Stimulated activated CD8-positive, alpha-beta memory T cell treated with anti-CD3 and anti-CD28 coated beads, Interleukin-12 subunit alpha, Interleukin-12 subunit beta, amount 100 ng/mL, for 4 hours (primary cell): ENCODE data around the gene DAD1.
"Not testable (repeated sequence)": the region's sequence is repeated elsewhere in the genome, so short reads cannot be mapped to it uniquely, and the experiment has no call there.

Experiments used
- DNase-seq: peaks from one replicate; pipeline ENCODE4 v3.0.0-alpha.2; 2020; ENCODE audit warnings: low read depth

Gene DAD1

GRCh38 chr14:22567437-22567836 is 21.6 kb downstream of the DAD1 start:
- no peak for DNase-seq

DNA sequence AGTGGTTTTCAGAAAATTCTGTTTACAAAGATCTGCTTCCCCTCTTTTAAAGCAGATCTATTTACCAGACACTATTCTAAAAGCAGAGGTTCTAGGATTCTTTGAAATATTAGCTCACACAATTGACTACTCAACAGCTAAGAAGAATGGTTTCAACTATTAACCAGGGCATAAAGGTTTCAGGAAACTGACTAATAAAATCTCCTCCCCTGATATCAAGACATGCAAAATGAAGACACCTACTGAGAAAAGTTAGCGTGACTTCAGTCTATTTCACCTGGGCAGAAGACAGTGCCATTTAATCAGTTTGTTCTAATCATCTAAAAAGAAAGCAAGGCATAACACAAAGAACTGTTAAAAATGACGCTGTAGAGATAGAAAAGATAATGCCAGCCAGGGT is 22.2 kb downstream of the DAD1 start:
- DNase-seq, result no peak

- DNase-seq, result not testable (repeated sequence)
Observed at GRCh38 chr14:22566266-22566665, 22.8 kb downstream of the DAD1 start.

DNA sequence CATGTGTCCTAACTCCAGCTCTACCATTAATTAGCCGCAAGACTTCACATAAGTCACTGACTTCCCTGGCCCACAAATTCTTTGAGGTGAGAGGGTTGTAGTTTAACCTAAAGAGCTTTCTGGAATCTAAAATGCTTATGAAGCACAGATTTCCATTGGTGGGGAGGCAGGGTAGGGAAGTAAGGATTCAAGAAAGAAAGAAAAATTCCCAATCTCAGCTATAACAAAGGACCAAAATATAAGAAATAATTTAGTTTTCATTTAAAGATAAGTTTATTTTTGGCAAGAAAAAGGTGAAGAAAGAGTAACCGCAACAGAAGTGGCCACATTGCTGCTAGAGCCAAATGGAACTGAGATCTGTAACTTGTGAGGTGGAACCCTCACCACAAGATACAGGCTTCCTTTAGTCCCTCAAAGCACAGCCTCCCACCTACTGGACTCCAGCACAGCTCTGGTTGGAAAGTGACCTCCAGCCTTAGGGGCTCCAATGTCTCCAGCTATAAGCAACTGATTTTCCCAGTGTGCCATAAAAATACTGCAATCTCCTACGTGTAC is 23.6 kb downstream of the DAD1 start:
- DNase-seq, result no peak

GRCh38 chr14:22564463-22564862 is 24.6 kb downstream of the DAD1 start:
- DNase-seq, result no peak

GRCh38 chr14:22563987-22564386 is 25.0 kb downstream of the DAD1 start:
- no peak for DNase-seq

GRCh38 chr14:22561661-22562579 is 27.1 kb downstream of the DAD1 start:
- DNase-seq, result peak; percentile 60

DNA sequence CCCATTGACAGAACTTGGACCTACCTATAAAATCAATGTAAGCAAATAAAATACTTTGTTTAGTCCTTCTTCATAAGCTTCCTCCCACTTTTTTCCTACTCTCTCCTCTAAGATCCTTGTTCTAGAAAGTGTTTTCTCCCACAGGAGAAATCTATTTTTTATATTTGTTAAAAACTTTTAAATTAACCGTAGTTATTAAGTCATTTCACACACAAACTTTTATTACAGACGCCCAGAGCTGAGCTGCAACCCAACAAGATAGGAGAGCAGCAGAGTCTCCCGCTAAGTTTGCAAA is 27.7 kb downstream of the DAD1 start:
- DNase-seq, result no peak

DNA sequence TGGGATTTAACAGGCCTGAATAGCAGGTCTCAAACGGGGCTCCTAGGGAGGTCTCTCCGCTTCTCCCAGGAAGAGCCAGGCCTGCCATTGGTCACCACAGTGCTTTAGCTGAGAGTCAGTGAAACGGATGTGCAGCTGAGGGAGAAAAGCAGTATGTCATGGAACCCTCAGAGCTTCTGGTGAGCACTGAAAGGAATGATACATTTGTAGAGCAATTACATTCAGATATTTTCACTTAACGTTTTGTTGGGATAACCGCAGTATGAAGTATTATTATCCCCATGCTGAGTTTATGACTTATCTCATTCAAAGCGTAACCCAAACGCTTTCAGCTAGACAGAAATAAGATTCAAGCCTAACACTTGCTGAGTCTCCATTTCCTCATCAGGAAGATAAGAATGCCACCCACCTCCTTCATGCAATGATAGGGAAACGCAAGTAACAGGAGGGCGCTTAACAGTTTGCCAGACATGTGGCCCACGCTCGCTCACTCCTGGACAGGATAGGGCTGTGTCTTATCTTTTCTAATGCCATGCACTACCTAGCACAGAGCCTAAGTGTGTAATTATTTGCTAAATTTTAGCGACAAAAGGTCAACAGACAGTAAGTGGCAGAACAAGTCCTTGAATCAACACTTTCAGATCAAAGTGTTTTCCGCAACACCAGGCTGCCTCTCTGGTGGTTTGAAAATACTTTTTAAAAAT is 28.2 kb downstream of the DAD1 start:
- DNase-seq, result no peak

DNA sequence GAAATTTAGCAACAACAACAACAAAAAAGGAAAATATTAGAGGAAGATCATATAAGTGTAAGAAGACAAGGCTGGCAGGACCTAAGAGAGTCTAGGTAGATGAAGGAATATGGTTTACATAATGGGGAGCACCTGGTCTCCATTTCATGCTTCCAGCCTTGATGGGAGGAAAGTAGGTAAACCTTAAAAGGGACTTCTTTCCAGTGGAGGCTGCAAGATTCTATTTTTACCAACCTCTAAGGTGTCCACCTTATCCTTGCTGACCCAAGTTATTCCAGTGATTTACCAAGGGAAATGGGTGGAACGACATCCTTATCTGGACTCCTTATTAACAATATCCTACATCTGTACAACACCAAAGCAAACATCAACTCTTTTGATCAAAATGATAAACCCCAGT is 30.0 kb downstream of the DAD1 start:
- DNase-seq, result no peak

GRCh38 chr14:22558221-22558913 is 30.7 kb downstream of the DAD1 start:
- DNase-seq, result no peak

DNA sequence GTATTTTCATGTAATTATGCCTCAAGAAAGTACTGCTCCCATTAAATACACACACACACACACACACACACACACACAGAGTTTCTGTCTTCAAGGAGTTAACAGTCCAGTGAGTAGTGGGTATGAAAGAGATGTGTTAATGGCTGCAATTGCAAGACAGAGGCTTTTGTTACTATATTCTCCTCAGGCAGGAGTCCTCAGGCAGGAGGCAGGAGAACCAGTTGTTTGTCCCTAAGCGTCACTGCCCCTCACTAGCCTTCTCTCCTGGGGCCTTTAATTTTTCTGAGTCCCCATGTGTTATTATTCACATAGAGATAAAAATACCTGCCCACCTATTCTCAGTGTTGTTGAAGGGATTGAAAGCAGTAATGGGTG is 31.2 kb downstream of the DAD1 start:
- DNase-seq, result no peak

DNA sequence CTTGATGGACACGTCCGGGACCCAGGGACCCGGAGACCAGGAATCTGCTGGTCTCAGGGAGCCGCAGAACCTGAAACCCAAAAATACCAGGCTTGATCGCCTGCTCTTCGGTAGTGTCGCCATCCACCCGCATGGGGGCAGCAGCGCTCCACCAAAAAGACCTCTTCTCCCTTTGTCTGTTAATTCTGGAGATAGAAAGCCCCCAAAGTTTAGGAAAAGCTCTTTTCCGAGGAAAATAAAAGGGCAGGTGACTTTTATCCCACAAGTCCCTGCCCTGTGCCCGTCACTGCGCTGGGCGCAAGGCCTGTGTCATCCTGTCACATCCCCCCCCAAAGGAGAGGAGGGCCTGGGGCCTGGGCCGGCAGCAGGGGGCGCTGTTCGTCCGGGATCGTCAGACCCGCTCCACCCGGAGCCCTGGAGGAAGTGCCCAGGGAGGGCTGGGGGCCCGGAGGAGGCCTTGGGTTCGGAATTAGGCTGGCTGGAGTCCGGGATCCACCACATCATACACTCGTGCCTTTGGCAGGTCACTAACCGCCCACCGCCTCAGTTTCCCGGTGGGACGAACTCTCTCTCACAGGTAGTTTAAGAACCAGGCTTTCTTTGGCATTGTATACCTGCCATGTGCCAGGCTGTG is 31.9 kb downstream of the DAD1 start:
- peak; percentile 82 for DNase-seq

- peak; percentile 91 for DNase-seq
Observed at GRCh38 chr14:22556021-22556989, 32.7 kb downstream of the DAD1 start.

DNA sequence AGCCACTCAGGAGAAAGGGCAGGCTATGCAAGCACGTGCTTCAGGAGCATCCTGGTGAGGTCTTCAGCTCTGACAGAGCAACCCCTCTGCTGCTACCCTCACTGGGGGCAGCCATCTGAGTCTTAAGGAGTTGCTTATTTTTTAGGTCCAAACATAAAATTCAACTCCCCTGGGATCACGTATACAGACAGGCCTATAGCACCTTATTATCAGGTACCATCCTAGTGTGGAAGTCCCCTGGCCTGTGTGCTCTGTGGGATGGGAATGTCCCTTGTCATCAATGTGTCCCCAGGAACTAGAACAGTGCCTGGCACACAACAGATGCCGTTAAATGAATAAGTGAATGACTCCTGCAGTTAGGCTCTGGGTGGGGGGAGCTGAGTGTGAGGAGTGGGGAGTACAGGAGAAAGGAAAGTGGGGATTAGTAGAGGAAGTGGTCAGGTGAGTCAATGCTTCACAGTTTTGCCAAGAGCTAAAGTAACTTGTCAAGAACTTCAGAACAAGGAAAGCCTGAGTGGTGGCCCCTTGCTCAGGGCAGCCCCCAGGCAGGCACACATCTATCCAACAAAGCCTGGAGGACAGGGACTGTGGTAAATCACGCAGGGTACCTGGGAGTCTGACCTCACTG is 33.5 kb downstream of the DAD1 start:
- peak; percentile 53 for DNase-seq

- DNase-seq, result no peak
Observed at GRCh38 chr14:22554498-22555383, 34.3 kb downstream of the DAD1 start.

- DNase-seq, result not testable (repeated sequence)
Observed at GRCh38 chr14:22553861-22554497, 35.0 kb downstream of the DAD1 start.

DNA sequence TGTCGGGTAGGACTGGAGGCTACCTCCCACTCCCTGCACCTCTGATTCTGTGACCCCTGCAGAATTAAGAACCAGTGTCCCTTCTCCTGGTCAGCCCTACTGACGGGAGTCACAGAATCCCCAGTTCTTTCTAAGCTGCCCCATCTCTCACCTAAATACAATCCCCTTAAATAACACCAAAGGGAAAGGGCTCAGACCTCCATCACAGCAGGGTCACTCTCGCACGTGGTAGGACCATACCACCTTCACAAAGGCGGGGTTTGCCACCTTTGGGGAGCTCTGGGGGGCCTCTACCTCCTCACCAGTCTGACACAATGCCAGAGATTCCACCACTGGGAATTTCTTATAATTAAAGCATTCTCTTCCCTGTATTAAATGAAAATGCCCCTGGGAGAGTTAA is 35.6 kb downstream of the DAD1 start:
- DNase-seq, result no peak

DNA sequence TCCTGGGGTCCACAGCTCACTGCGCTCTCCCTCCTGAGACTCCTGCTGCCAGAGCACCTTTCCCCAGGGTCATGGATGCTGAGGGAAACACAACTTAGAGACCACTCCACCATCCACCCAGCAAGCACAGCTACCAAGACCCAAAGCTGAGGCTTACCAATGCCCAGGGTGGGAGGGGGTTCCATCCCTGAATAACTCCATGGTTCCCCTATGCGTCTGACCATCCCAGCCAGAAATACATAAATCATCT is 36.3 kb downstream of the DAD1 start:
- no peak for DNase-seq
